A549 (cell line): ENCODE results near the gene ZNF660.

Experiments
- CHD4 ChIP-seq: fragments of 200-600 bp; sonication (generic); IDR thresholded peaks from 2 replicates; pipeline ENCODE4 v1.6.1; 2016; ENCODE audit warnings: antibody characterized with exemption, mild to moderate bottlenecking, borderline replicate concordance
- CTCF ChIP-seq: fragments of >200 bp; sonication (Bioruptor Twin); formaldehyde crosslinking; IDR thresholded peaks from 3 replicates; pipeline ENCODE4 v1.5.1; 2016
- EP300 ChIP-seq, 2 experiments: fragments of >200 bp; sonication (Bioruptor Twin); formaldehyde crosslinking; IDR thresholded peaks; 2 replicates in 1 of 2; 3 replicates in 1 of 2; pipeline ENCODE4 v1.6.1; 2016 to 2017
- JUN ChIP-seq, 2 experiments: fragments of >200 bp; sonication (Bioruptor Twin); formaldehyde crosslinking; IDR thresholded peaks; 2 replicates in 1 of 2; 3 replicates in 1 of 2; pipeline ENCODE4 v1.6.1; 2016 to 2017
- JUNB ChIP-seq: fragments of >200 bp; sonication (Bioruptor Twin); formaldehyde crosslinking; IDR thresholded peaks from 2 replicates; pipeline ENCODE4 v1.6.1; 2016
- MAX ChIP-seq: IDR thresholded peaks from 2 replicates; pipeline ENCODE4 v1.6.1; 2012
- MAZ ChIP-seq: fragments of 150-350 bp; IDR thresholded peaks from 2 replicates; pipeline ENCODE4 v1.6.1; 2014; ENCODE audit warnings: antibody characterized with exemption, low read depth, low read length, borderline replicate concordance
- POLR2A ChIP-seq: IDR thresholded peaks from 2 replicates; pipeline ENCODE4 v1.6.1; 2012; ENCODE audit warnings: mild to moderate bottlenecking, low read length
- REST ChIP-seq: fragments of 200-600 bp; sonication (generic); IDR thresholded peaks from 2 replicates; pipeline ENCODE4 v1.6.1; 2016; ENCODE audit warnings: antibody characterized with exemption, mild to moderate bottlenecking, moderate library complexity
- RFX5 ChIP-seq: fragments of 450-650 bp; IDR thresholded peaks from 2 replicates; pipeline ENCODE4 v1.7.1; 2014; ENCODE audit warnings: antibody characterized with exemption, mild to moderate bottlenecking, moderate library complexity
- TF ChIP-seq, protein P1 (sequence below): IDR thresholded peaks from 2 replicates; pipeline ENCODE4 v1.6.1; 2012

- TF ChIP-seq POLR2A (no peak), CTCF (no peak), EP300 (IDR thresholded peaks at IDR 0.05) (no peak), CHD4 (no peak), REST (no peak), MAZ (no peak), JUN (IDR thresholded peaks at IDR 0.05) (no peak), JUNB (no peak), MAX (no peak), RFX5 (no peak)
- TF ChIP-seq, protein P1, sequence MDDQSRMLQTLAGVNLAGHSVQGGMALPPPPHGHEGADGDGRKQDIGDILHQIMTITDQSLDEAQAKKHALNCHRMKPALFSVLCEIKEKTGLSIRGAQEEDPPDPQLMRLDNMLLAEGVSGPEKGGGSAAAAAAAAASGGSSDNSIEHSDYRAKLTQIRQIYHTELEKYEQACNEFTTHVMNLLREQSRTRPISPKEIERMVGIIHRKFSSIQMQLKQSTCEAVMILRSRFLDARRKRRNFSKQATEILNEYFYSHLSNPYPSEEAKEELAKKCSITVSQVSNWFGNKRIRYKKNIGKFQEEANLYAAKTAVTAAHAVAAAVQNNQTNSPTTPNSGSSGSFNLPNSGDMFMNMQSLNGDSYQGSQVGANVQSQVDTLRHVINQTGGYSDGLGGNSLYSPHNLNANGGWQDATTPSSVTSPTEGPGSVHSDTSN = no peak
These were observed 29.0 kb upstream of the ZNF660 start for GRCh38 chr3:44555723-44556122.
